Pancreas (tissue), 10 donors: ENCODE results near the gene SH3BGR. TPM values are rescaled to one million over a fixed set of nuclear protein-coding genes. Genes with fewer than 3 reads are reported as not detected.

Source experiments
- ATAC-seq, 4 donors: fragments of 200-7000 bp; cut with Tn5 transposase; one replicate each; pipeline versions ENCODE4 v1.8.0 to v1.9.1; 2020; ENCODE audit warnings: mild to moderate bottlenecking in 4 of 4, moderate library complexity in 4 of 4
- DNase-seq, 6 donors: peaks; one replicate each; pipeline ENCODE4 v3.0.0-alpha.2; 2020
- FAIRE-seq: peaks from 2 replicates; lab custom pipeline; 2012; peaks lifted over from hg19 to GRCh38; lab: Jason Lieb, UNC
- H3K27ac ChIP-seq, 4 donors: fragments of 200-600 bp; sonication (generic); 1 replicate in 3 of 4; 2 replicates in 1 of 4; pipeline versions ENCODE4 v1.5.0 to v1.8.0; 2020
- H3K27me3 ChIP-seq, 4 donors: fragments of 200-600 bp; one replicate each; pipeline ENCODE4 v1.8.0; 2021
- H3K36me3 ChIP-seq, 3 donors: fragments of 200-600 bp; sonication (generic) in 1 of 3; one replicate each; pipeline versions ENCODE4 v1.5.0 to v1.8.0; 2020 to 2021
- H3K4me1 ChIP-seq, 3 donors: fragments of 200-600 bp; one replicate each; pipeline ENCODE4 v1.8.0; 2021
- H3K4me3 ChIP-seq, 4 donors: fragments of 200-600 bp; sonication (generic) in 2 of 4; one replicate each; pipeline versions ENCODE4 v1.5.0 to v1.8.0; 2020 to 2021
- H3K9me3 ChIP-seq, 4 donors: fragments of 200-600 bp; one replicate each; pipeline ENCODE4 v1.8.0; 2021
- CTCF ChIP-seq, 4 donors: fragments of 200-600 bp; sonication (generic) in 3 of 4; IDR thresholded peaks; one replicate each; pipeline versions ENCODE4 v1.5.0 to v1.8.0; 2021; ENCODE audit warnings: antibody characterized with exemption in 4 of 4
- WGBS, 2 donors: extraction: QIAGEN DNeasy Blood & Tissue Kit; methylation state at CpG; one replicate each; pipeline ENCODE4 v1.1.7; 2013; 5-methylcytosine and 5-hydroxymethylcytosine counted together
- intact Hi-C, 3 donors: fragments of 100-400 bp; cut with DNase I; formaldehyde crosslinking; loops; one replicate each; pipeline versions ENCODE4 v1.11.1 to v1.14.2; 2022
- polyA plus RNA-seq, 2 donors: library from polyadenylated mRNA; stranded (reverse); fragments of 200-250 nt; gene quantifications; one replicate each; pipeline ENCODE4 v1.2.3, GENCODE V29; 2013
- total RNA-seq, 6 donors: library from RNA; stranded (reverse); fragmentation: NEBNext Ultra II Directional in 4 of 6; extraction: Animal tissue kit (Norgen Biotek cat#: 25700) in 4 of 6; gene quantifications; one replicate each; pipeline versions ENCODE4 v1.2.1 to v1.2.4, GENCODE V29; 2021 to 2023
- donor health status: healthy with polysubstance abuse.
- donor health status: DM: no; HTN: no; CAD: no; lungs with moderate emphysema.
- donor health status: DM: no; HTN: no; CAD: no.
- donor health status: control.
- donor health status: control.
- donor health status: Bipolar disorder and iron deficiency.
- donor health status: DM: yes; HTN: yes; CAD: no.
- donor health status: DM: no; HTN: no; CAD: no.
- donor health status: DM: no; HTN: no; CAD: no.
- donor health status: DM: yes; HTN: yes; CAD: no.

The SH3BGR gene
- total and polyA plus RNA-seq, 8 donors: 1.4 to 7.3 (median 4.0) TPM

- intact Hi-C loops: no loop called here
- FAIRE-seq: no peak
Measured at GRCh38 chr21:39484711-39485276, 33.0 kb downstream of the SH3BGR start.

GRCh38 chr21:39489380-39489924, 37.7 kb downstream of the SH3BGR start:
- H3K4me1 ChIP-seq: no peaks in the 10 kb centered on the region
- no peaks in the 10 kb centered on the region for H3K36me3 ChIP-seq
- intact Hi-C loops: no loop called here
- FAIRE-seq (no peak), DNase-seq (no peak), ATAC-seq (no peak)
- no peaks in the 10 kb centered on the region for H3K9me3 ChIP-seq
- no peaks in the 10 kb centered on the region for H3K27me3 ChIP-seq
- no peak for TF ChIP-seq CTCF (IDR thresholded peaks at IDR 0.05)
- no peak overlapping the region for H3K4me3 ChIP-seq
- 74 to 88% methylated on average over 1 of the region's 1 CpG for WGBS, 2 donors
- H3K27ac ChIP-seq: no peak overlapping the region

More at GRCh38 chr21:39484711-39485276, 33.0 kb downstream of the SH3BGR start:
- 68 to 75% methylated on average over 6 of the region's 6 CpGs for WGBS, 2 donors
- H3K4me1 ChIP-seq: no peaks in the 10 kb centered on the region
- H3K27me3 ChIP-seq: no peaks in the 10 kb centered on the region
- no peak for TF ChIP-seq CTCF (IDR thresholded peaks at IDR 0.05)
- no peak overlapping the region for H3K27ac ChIP-seq
- no peaks in the 10 kb centered on the region for H3K9me3 ChIP-seq
- ATAC-seq (no peak), DNase-seq (no peak)
- H3K36me3 ChIP-seq: no peaks in the 10 kb centered on the region
- H3K4me3 ChIP-seq: no peak overlapping the region

- TF ChIP-seq CTCF (IDR thresholded peaks at IDR 0.05): no peak
- FAIRE-seq (no peak), DNase-seq (no peak), ATAC-seq (no peak)
- Histone ChIP-seq H3K36me3 (no peaks in the 10 kb centered on the region), H3K27ac (no peak overlapping the region), H3K4me3 (no peak overlapping the region), H3K9me3 (no peaks in the 10 kb centered on the region), H3K4me1 (peaks cover 0 to 13% (median 8%) of the 10 kb centered on the region in 3 donors), H3K27me3 (no peaks in the 10 kb centered on the region)
- WGBS, 2 donors: 91 to 100% methylated on average over 1 of the region's 1 CpG
- intact Hi-C loops: no loop called here
Measured at GRCh38 chr21:39499156-39499555, 47.4 kb downstream of the SH3BGR start.

- intact Hi-C loops: no loop called here
- no peaks in the 10 kb centered on the region for H3K36me3 ChIP-seq
- no peak overlapping the region for H3K4me3 ChIP-seq
- no peak overlapping the region for H3K27ac ChIP-seq
- peaks cover 0 to 19% (median 15%) of the 10 kb centered on the region in 3 donors for H3K4me1 ChIP-seq
- ATAC-seq (peak in 2 of 4 donors; percentile 6 to 12), DNase-seq (no peak), FAIRE-seq (no peak)
- no peaks in the 10 kb centered on the region for H3K9me3 ChIP-seq
- 66 to 69% methylated on average over 7 of the region's 7 CpGs for WGBS, 2 donors
- H3K27me3 ChIP-seq: no peaks in the 10 kb centered on the region
- no peak for TF ChIP-seq CTCF (IDR thresholded peaks at IDR 0.05)
Measured at GRCh38 chr21:39502631-39503030, 50.9 kb downstream of the SH3BGR start.

- H3K4me1 ChIP-seq: peaks cover 0 to 19% (median 15%) of the 10 kb centered on the region in 3 donors
- 34 to 43% methylated on average over 1 of the region's 1 CpG for WGBS, 2 donors
- peak in 2 of 4 donors; percentile 49 to 63 for ATAC-seq
- no peaks in the 10 kb centered on the region for H3K9me3 ChIP-seq
- H3K27me3 ChIP-seq: no peaks in the 10 kb centered on the region
- FAIRE-seq: no peak
- intact Hi-C loops: no loop called here
- H3K27ac ChIP-seq: peak overlapping the region in 2 of 4 donors; percentile 2 to 8
- no peak for TF ChIP-seq CTCF (IDR thresholded peaks at IDR 0.05)
- DNase-seq: no peak
- H3K36me3 ChIP-seq: no peaks in the 10 kb centered on the region
- H3K4me3 ChIP-seq: no peak overlapping the region
Measured at GRCh38 chr21:39503123-39503762, 51.5 kb downstream of the SH3BGR start.
